ENCODE data around the gene MESP2.
A peak's percentile ranks its signal among the peaks of the same experiment; 100 is the strongest.

Gene MESP2

GRCh38 chr15:89765694-89766093 lies 10.4 kb upstream of the MESP2 start:
- Histone ChIP-seq H3K27me3 (ENCODE audit: control insufficient read depth in 5 of 5, insufficient read depth in 4 of 5, low read length in 5 of 5) (no peaks in the 10 kb centered on the region), H3K9me3 (ENCODE audit: control insufficient read depth in 5 of 5, low read length in 5 of 5) (no peaks in the 10 kb centered on the region), H3K4me1 (ENCODE audit: control insufficient read depth in 5 of 5, insufficient read depth in 5 of 5, low read length in 5 of 5) (peaks cover 2 to 17% (median 6%) of the 10 kb centered on the region in 5 donors), H3K36me3 (ENCODE audit: control insufficient read depth in 5 of 5, insufficient read depth in 5 of 5, low read length in 5 of 5) (no peaks in the 10 kb centered on the region), H3K27ac (ENCODE audit: low read depth, low read length) (no peak overlapping the region), H3K9ac (ENCODE audit: low read length in 5 of 5) (no peak overlapping the region), H3K4me3 (ENCODE audit: low read depth in 1 of 5, low read length in 5 of 5) (no peak overlapping the region)

GRCh38 chr15:89766357-89767311 lies 9.5 kb upstream of the MESP2 start:
- H3K27ac ChIP-seq (ENCODE audit: low read depth, low read length): no peak overlapping the region
- no peaks in the 10 kb centered on the region for H3K27me3 ChIP-seq (ENCODE audit: control insufficient read depth in 5 of 5, insufficient read depth in 4 of 5, low read length in 5 of 5)
- no peak overlapping the region for H3K4me3 ChIP-seq (ENCODE audit: low read depth in 1 of 5, low read length in 5 of 5)
- H3K4me1 ChIP-seq (ENCODE audit: control insufficient read depth in 5 of 5, insufficient read depth in 5 of 5, low read length in 5 of 5): peaks cover 0 to 10% (median 0%) of the 10 kb centered on the region in 5 donors
- H3K9me3 ChIP-seq (ENCODE audit: control insufficient read depth in 5 of 5, low read length in 5 of 5): no peaks in the 10 kb centered on the region
- no peaks in the 10 kb centered on the region for H3K36me3 ChIP-seq (ENCODE audit: control insufficient read depth in 5 of 5, insufficient read depth in 5 of 5, low read length in 5 of 5)
- H3K9ac ChIP-seq (ENCODE audit: low read length in 5 of 5): no peak overlapping the region

GRCh38 chr15:89767411-89767915 lies 8.7 kb upstream of the MESP2 start:
- H3K4me3 ChIP-seq (ENCODE audit: low read depth in 1 of 5, low read length in 5 of 5): no peak overlapping the region
- peaks cover 0 to 10% (median 0%) of the 10 kb centered on the region in 5 donors for H3K4me1 ChIP-seq (ENCODE audit: control insufficient read depth in 5 of 5, insufficient read depth in 5 of 5, low read length in 5 of 5)
- no peaks in the 10 kb centered on the region for H3K27me3 ChIP-seq (ENCODE audit: control insufficient read depth in 5 of 5, insufficient read depth in 4 of 5, low read length in 5 of 5)
- no peaks in the 10 kb centered on the region for H3K9me3 ChIP-seq (ENCODE audit: control insufficient read depth in 5 of 5, low read length in 5 of 5)
- no peaks in the 10 kb centered on the region for H3K36me3 ChIP-seq (ENCODE audit: control insufficient read depth in 5 of 5, insufficient read depth in 5 of 5, low read length in 5 of 5)
- H3K27ac ChIP-seq (ENCODE audit: low read depth, low read length): no peak overlapping the region
- no peak overlapping the region for H3K9ac ChIP-seq (ENCODE audit: low read length in 5 of 5)

- Histone ChIP-seq H3K27me3 (ENCODE audit: control insufficient read depth in 5 of 5, insufficient read depth in 4 of 5, low read length in 5 of 5) (no peaks in the 10 kb centered on the region), H3K9me3 (ENCODE audit: control insufficient read depth in 5 of 5, low read length in 5 of 5) (no peaks in the 10 kb centered on the region), H3K36me3 (ENCODE audit: control insufficient read depth in 5 of 5, insufficient read depth in 5 of 5, low read length in 5 of 5) (no peaks in the 10 kb centered on the region), H3K4me3 (ENCODE audit: low read depth in 1 of 5, low read length in 5 of 5) (no peak overlapping the region), H3K4me1 (ENCODE audit: control insufficient read depth in 5 of 5, insufficient read depth in 5 of 5, low read length in 5 of 5) (peaks cover 0 to 10% (median 0%) of the 10 kb centered on the region in 5 donors), H3K9ac (ENCODE audit: low read length in 5 of 5) (no peak overlapping the region), H3K27ac (ENCODE audit: low read depth, low read length) (no peak overlapping the region)
These were observed 8.0 kb upstream of the MESP2 start for GRCh38 chr15:89768071-89768500.

GRCh38 chr15:89769366-89769765 lies 6.8 kb upstream of the MESP2 start:
- Histone ChIP-seq H3K36me3 (ENCODE audit: control insufficient read depth in 5 of 5, insufficient read depth in 5 of 5, low read length in 5 of 5) (no peaks in the 10 kb centered on the region), H3K4me1 (ENCODE audit: control insufficient read depth in 5 of 5, insufficient read depth in 5 of 5, low read length in 5 of 5) (peaks cover 0 to 10% (median 0%) of the 10 kb centered on the region in 5 donors), H3K9ac (ENCODE audit: low read length in 5 of 5) (no peak overlapping the region), H3K9me3 (ENCODE audit: control insufficient read depth in 5 of 5, low read length in 5 of 5) (no peaks in the 10 kb centered on the region), H3K27me3 (ENCODE audit: control insufficient read depth in 5 of 5, insufficient read depth in 4 of 5, low read length in 5 of 5) (no peaks in the 10 kb centered on the region), H3K4me3 (ENCODE audit: low read depth in 1 of 5, low read length in 5 of 5) (no peak overlapping the region), H3K27ac (ENCODE audit: low read depth, low read length) (no peak overlapping the region)

- Histone ChIP-seq H3K27me3 (ENCODE audit: control insufficient read depth in 5 of 5, insufficient read depth in 4 of 5, low read length in 5 of 5) (no peaks in the 10 kb centered on the region), H3K36me3 (ENCODE audit: control insufficient read depth in 5 of 5, insufficient read depth in 5 of 5, low read length in 5 of 5) (no peaks in the 10 kb centered on the region), H3K9me3 (ENCODE audit: control insufficient read depth in 5 of 5, low read length in 5 of 5) (no peaks in the 10 kb centered on the region), H3K27ac (ENCODE audit: low read depth, low read length) (no peak overlapping the region), H3K9ac (ENCODE audit: low read length in 5 of 5) (no peak overlapping the region), H3K4me1 (ENCODE audit: control insufficient read depth in 5 of 5, insufficient read depth in 5 of 5, low read length in 5 of 5) (peaks cover 0 to 10% (median 0%) of the 10 kb centered on the region in 5 donors), H3K4me3 (ENCODE audit: low read depth in 1 of 5, low read length in 5 of 5) (no peak overlapping the region)
These were observed 6.1 kb upstream of the MESP2 start for GRCh38 chr15:89770041-89770440.

GRCh38 chr15:89772932-89773583 lies 3.1 kb upstream of the MESP2 start:
- Histone ChIP-seq H3K4me3 (ENCODE audit: low read depth in 1 of 5, low read length in 5 of 5) (no peak overlapping the region), H3K9ac (ENCODE audit: low read length in 5 of 5) (no peak overlapping the region), H3K36me3 (ENCODE audit: control insufficient read depth in 5 of 5, insufficient read depth in 5 of 5, low read length in 5 of 5) (no peaks in the 10 kb centered on the region), H3K9me3 (ENCODE audit: control insufficient read depth in 5 of 5, low read length in 5 of 5) (no peaks in the 10 kb centered on the region), H3K4me1 (ENCODE audit: control insufficient read depth in 5 of 5, insufficient read depth in 5 of 5, low read length in 5 of 5) (peaks cover 2 to 30% (median 21%) of the 10 kb centered on the region in 5 donors), H3K27ac (ENCODE audit: low read depth, low read length) (no peak overlapping the region), H3K27me3 (ENCODE audit: control insufficient read depth in 5 of 5, insufficient read depth in 4 of 5, low read length in 5 of 5) (no peaks in the 10 kb centered on the region)

- Histone ChIP-seq H3K4me3 (ENCODE audit: low read depth in 1 of 5, low read length in 5 of 5) (no peak overlapping the region), H3K36me3 (ENCODE audit: control insufficient read depth in 5 of 5, insufficient read depth in 5 of 5, low read length in 5 of 5) (no peaks in the 10 kb centered on the region), H3K27ac (ENCODE audit: low read depth, low read length) (no peak overlapping the region), H3K27me3 (ENCODE audit: control insufficient read depth in 5 of 5, insufficient read depth in 4 of 5, low read length in 5 of 5) (no peaks in the 10 kb centered on the region), H3K4me1 (ENCODE audit: control insufficient read depth in 5 of 5, insufficient read depth in 5 of 5, low read length in 5 of 5) (peaks cover 2 to 26% (median 21%) of the 10 kb centered on the region in 5 donors), H3K9me3 (ENCODE audit: control insufficient read depth in 5 of 5, low read length in 5 of 5) (no peaks in the 10 kb centered on the region), H3K9ac (ENCODE audit: low read length in 5 of 5) (no peak overlapping the region)
These were observed 1.6 kb upstream of the MESP2 start for GRCh38 chr15:89774492-89774891.

- H3K9me3 ChIP-seq (ENCODE audit: control insufficient read depth in 5 of 5, low read length in 5 of 5): no peaks in the 10 kb centered on the region
- H3K27ac ChIP-seq (ENCODE audit: low read depth, low read length): no peak overlapping the region
- H3K9ac ChIP-seq (ENCODE audit: low read length in 5 of 5): no peak overlapping the region
- peak overlapping the region in 4 of 5 donors; percentile 48 to 71 (median 57) for H3K4me3 ChIP-seq (ENCODE audit: low read depth in 1 of 5, low read length in 5 of 5)
- H3K36me3 ChIP-seq (ENCODE audit: control insufficient read depth in 5 of 5, insufficient read depth in 5 of 5, low read length in 5 of 5): no peaks in the 10 kb centered on the region
- peaks cover 2 to 28% (median 21%) of the 10 kb centered on the region in 5 donors for H3K4me1 ChIP-seq (ENCODE audit: control insufficient read depth in 5 of 5, insufficient read depth in 5 of 5, low read length in 5 of 5)
- peaks cover 0 to 2% (median 0%) of the 10 kb centered on the region in 5 donors for H3K27me3 ChIP-seq (ENCODE audit: control insufficient read depth in 5 of 5, insufficient read depth in 4 of 5, low read length in 5 of 5)
These were observed 317 bp upstream of the MESP2 start for GRCh38 chr15:89775815-89776214.
